ENCODE measurements around the gene ETFB.
A peak's percentile ranks its signal among the peaks of the same experiment; 100 is the strongest.

Gene ETFB

DNA sequence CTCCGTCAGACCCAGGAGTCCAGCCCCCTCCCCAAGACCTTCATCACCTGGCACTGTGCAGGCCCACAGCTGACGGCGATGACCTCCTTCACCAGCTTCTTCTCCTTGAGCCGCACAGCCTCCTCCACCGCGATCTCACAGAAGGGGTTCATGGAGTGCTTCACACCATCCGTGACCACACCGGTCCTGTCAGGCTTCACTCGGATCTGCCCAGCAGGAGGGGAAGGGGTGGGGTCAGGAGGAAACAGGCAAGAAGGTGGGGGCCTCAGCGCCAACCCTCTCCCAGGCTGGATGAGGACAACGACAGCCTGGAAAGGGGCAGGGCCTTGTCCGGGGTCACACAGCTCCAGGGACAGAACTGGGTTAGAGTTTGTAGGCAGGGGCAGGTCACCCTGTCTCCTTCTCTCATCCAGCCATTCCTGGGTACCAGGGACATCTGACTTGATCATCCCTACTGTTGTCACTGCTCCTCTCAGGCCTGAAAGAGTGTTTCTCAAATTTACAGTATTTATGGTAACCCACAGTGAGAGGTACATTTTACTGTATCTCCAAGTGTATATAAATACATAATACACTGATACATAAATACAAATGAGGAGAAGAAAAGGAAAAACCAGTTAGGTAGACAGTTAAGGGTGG is 12.0 kb downstream of the ETFB start:
- no peak for DNase-seq (ENCODE audit: insufficient read length, low spot score)
- FAIRE-seq: no peak

DNA sequence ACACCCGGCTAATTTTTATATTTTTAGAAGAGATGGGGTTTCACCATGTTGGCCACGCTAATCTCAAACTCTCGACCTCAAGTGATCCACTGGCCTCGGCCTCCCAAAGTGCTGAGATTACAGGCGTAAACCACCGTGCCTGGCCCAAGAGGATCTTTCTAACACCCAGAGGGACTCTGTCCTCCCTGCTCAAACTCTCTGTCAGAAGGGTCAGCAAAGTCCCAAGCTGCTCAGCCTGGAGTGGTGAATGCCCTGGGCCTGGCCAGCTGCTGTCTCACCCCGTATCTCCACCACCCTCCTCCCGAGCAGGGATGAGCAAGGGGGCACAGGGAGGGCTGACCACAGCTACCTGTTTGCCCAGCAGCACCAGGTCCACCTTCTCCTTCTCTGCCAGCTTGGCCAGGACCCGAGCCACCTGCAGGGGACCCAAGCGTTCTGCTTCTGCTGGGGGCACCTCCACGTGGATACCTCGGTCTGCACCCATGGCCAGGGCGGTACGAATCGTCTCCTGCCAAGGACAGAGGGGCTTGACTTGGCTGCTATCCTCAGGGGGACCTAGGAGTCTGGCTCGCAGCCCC is 13.3 kb downstream of the ETFB start:
- no peak for FAIRE-seq
- DNase-seq (ENCODE audit: insufficient read length, low spot score): no peak

DNA sequence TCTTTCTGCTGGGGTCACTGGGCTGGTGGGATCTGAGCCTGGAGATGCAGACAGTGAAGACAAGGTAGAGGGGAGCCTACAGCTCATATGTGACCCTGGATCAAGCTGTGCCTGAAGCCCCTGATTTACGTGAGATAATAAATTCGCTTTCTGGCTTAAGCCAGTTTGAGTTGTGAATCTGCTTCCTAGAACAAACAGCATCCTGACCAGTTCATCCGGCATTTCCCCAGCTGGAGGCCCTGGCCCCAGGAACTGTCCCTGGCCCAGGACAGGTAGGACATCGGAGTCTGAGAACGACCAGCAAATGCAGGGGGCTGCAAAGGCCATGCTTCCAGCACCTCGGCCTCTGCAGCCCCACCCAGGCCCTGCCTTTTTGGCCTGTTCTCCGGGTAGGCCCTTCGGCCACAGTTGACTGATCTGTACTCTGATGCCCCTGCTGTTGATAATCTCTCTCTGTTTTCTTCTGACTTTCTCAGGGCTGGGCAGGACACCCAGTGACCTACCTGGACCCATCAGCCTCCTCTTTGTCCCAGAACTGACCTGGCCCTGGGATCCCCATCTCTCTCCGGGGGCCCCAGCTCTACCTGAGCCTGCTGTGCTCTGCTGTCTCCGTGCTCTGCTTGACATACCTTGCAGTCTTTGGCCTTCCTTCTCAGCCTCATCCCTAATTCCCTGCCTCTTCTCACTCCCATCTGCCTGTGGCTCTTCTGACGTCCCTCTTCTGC is 14.8 kb downstream of the ETFB start:
- FAIRE-seq: no peak
- DNase-seq (ENCODE audit: insufficient read length, low spot score): no peak

DNA sequence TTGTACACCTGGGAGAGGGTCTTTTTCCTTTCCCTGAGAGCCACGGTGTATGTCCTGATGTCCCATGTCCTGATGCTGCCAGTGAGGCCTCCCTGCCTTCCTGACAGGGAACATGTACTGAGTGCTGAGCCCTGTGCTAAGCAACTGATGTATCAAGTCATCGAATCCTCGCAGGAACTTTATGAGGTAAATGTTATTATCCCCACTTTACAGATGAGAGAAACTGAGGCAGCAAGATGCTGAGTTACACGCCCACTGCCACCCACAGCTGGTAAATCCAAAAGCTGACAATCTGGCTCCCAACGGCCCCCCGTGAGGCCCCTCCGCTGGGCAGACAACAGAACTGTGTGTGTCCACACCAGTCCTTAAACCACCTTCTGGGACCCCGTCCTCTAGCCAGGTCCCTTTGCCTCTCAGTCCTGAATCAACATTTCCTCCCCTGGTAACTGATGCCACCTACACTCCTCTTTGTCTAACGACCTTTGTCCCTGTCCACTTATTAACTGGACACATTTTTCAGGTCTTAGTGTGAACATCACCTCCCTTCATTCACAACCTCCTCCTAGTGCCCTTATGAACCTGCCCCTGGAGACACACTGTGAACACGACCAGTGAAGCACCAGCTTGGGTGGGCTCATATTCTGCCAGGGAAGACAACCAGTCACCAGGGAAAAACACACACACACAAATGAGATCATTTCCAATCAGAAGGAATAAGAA is 18.8 kb downstream of the ETFB start:
- DNase-seq (ENCODE audit: insufficient read length, low spot score) (no peak), FAIRE-seq (no peak)

DNA sequence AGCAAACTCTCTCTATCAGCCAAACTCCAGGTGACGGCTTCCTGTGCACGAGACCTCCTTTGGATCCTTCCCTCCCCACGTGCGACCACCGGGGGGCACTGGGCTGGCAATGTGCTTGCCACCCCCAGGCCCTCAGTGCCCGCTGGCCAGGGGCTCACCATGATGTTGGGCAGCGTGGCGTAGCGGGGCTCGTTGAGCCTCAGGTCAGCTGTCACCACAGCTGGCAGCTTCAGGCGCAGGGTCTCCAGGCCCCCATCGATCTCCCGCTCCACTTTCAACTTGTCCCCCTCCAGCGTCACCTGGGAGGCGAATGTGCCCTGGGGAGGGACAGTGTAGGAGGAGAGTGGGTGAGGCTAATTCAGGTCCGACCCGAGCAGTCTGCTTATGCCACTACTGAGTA is 19.4 kb downstream of the ETFB start:
- no peak for FAIRE-seq

DNA sequence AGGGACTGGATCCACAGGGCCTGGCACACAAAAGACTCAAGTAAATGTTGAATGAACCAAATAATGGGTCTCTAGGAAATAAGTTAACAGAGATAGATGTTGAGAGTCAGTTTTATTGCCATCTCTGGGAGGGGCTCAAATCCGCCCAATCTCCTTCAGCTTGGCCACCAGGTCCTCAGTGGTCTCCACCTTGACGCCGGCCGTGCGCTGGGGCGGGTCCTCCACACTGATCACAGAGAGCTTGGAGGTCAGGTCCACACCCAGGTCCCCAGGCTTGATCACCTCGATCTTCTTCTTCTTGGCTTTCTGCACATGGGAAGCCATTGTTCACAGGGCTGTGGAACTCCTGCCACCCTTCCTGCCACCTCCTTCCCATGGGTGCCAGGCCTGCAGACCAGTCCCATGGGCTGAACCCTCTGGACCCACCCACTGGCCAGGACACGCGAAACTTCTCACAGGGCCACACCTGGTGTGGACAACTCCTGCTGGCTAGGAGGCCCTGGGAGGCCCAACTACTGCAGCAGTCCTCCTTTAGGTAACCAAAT is 21.0 kb downstream of the ETFB start:
- no peak for FAIRE-seq
- no peak for DNase-seq (ENCODE audit: insufficient read length, low spot score)

More for the DNA sequence above, 19.4 kb downstream of the ETFB start:
- no peak for DNase-seq (ENCODE audit: insufficient read length, low spot score)

DNA sequence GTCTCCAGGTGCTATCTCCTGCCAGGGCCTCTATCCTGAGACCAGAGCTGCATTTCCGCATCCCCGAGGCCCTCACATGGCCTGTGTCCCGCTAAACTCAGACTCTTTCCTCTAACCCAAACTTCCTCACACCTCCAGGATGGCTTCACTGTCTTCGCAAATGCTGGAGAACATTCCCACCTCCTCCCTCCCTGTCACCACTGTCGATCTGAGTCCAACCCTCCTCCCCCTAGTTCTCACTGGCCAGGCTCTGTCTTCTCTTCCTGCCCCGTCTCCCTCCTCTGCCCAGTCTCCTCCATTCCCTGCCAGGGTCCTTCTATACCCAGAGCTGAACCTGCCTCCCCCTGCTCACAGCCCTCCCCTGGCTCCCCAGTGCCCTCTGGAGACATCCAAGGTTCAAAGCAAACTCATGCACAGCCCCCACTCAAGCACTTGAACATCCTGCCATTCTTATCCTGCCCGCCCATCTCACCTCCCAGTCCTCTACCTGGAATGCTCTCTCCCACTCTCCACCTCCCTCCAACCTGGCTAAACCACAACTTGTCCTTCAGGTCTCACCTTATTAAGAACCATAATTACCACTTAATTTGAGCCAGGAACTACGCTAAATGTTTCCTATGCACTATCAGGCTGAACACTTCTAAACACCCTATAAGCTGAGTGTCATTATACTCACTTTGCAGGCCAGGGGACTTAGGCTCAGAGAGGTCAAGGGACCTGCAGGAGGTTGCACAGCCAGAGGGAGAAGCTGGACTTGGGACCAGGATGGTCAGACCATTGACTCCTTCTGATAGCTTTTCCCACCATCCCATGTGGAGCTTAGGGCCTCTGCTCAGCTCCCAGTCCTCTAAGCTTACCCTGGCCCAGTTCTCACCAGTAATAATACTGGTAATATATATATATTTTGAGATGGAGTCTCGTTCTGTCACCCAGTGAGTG is 23.3 kb downstream of the ETFB start:
- FAIRE-seq (no peak), DNase-seq (ENCODE audit: insufficient read length, low spot score) (no peak)

DNA sequence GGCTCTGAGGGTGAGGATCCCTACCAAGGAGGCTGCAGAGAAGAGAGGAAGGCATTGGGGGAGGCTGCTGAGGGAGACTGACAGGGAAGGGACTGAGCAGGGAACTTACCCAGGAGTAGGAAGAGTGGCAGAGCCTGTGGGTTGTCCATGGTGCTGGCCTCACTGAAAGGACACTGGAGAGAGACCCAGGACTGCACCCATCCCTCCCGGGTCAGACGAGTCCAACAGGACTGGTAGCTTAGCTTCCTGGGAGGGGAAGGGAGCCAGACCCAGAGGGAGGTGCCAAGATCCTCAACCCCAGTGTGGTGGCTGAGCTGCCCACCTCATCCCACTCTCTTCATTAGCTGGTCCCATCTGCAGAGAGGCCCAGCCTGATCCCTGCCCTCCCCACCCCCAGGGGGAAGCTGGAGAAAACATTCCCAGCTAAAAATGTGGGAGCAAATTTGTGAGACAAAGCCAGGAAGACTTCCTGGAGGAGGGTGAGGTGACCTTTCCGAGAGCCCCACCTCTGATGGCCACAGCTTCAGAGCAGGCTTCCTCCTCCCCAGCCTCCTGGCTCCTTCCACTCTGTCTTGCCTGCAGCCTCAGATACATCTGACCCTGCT is 24.1 kb downstream of the ETFB start, which contains the start of gene VSIG10L:
TSS of gene VSIG10L (minus strand) at position 164 of the 605 bp plus-strand sequence. CDS start at position 149, 15 bp downstream.
- FAIRE-seq (no peak), DNase-seq (ENCODE audit: insufficient read length, low spot score) (no peak)

DNA sequence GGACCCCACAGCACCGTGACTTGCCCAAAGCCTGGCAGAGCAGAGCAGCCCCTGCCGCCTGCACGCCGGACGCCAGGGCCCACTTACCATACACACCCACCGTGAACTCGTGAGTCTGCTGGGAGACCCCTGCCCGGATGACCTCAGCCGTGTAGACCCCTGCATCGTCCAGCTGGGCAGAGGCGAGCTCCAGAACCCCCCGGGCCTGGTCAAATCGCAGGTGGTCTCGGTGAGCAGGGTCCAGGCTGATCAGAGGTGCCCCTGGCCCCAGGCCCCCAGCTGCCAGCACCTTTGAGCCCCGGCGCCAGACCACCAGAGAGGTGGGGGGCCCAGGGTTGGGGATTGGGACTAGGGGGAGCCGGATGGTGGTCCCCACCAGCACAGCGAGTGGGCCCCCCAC is 25.1 kb downstream of the ETFB start:
- no peak for DNase-seq (ENCODE audit: insufficient read length, low spot score)
- FAIRE-seq: no peak

DNA sequence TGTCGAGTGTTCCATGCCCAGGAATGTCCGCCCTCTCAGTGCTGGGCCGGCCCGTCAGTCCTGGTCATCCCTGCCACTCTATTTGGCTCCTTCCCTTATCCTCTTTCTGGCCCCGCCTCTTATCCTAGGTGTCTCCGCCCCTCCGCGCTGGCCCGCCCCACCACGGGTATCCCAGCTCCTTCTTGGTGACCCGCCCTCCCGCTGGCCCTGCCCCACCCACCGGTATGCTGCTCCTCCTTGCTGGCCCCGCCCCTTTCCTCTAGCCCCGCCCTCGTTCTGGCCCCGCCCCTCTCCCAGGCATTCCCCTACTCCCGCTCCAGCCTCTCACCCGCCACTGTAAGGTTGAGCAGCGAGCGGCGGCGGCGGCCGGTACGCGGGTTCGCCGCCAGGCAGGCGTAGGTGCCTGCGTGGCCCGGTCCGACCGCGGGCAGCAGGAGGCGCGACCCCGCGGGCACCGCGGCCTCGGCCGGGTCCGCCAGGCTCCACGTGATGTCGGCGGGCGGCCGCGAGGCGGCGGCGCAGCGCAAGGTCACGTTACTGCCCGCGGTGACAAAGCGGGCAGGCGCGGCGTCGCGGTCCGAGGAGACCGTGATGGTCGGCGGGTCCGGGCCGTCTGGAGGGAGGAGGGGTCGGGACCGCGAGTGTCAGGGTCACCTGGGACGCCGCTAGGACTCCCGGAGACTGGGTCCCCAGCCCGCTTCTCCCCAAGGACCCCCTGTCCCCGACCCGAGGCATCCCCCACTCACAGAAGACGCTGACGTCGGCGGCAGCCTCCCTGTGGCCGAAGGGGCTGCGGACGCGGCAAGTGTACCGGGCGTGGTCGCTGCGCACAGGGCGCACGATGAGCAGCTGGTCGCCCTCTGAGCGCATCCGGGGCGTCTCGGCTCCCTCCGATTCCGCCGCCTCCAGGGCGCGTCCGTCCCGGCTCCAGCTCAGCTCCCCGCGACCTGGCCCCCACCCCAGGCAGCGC is 26.2 kb downstream of the ETFB start:
- FAIRE-seq (peak; percentile 89), DNase-seq (ENCODE audit: insufficient read length, low spot score) (peak; percentile 91)

DNA sequence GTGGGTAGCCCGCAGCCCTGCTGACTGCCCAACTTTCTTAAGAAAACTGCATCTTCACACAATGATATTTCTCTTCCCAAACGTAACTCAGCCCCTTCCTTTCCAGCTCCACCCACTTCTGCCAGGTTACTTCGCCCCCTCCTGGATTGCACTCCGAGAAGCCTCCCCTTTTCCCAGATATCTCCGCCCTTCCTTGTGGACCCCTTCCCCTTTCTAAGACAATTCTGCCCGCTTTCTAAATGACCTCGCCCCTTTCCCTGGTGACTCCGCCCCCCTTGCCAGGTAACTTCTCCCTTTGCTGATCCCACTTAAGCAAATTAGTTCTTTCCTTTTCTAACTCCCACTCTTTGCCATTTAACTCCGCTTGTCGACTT is 26.9 kb downstream of the ETFB start:
- DNase-seq (ENCODE audit: insufficient read length, low spot score) (no peak), FAIRE-seq (no peak)

DNA sequence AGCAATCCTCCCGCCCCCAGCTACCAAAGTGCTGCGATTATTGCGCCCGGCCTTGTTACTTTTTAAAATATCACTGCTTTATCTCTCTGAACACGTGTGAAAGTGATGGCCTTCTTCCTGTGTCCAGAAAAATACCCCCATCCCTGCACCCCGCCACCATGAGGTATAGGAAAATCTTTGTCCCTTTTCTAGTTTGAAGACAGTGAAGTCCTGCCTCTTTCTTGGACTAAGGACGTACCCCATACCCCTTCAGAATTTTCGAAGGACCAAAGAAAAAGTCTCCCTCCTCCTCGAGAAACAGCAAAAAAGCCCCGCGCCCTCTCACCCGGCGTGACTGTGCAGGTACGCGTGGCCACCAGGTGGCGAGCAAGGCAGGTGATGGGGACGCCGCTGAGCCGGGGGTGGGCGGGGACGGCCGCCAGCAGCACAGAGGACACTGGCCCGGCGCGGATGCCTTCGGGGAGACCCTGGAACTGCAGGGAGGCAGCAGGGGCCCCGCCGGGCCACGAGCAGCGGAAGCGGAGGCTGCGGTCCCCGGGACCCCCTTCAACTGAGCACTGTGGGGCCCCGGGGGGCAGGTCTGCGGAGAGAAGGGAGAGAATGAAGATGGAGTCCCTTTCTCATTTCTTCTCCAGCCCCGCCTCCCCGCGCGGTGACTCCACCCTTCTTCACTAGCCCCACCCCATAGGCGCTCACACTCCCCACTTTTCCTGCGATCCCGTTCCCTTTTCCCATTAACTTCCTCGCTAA is 27.4 kb downstream of the ETFB start:
- FAIRE-seq: peak; percentile 88
- DNase-seq (ENCODE audit: insufficient read length, low spot score): peak; percentile 88

DNA sequence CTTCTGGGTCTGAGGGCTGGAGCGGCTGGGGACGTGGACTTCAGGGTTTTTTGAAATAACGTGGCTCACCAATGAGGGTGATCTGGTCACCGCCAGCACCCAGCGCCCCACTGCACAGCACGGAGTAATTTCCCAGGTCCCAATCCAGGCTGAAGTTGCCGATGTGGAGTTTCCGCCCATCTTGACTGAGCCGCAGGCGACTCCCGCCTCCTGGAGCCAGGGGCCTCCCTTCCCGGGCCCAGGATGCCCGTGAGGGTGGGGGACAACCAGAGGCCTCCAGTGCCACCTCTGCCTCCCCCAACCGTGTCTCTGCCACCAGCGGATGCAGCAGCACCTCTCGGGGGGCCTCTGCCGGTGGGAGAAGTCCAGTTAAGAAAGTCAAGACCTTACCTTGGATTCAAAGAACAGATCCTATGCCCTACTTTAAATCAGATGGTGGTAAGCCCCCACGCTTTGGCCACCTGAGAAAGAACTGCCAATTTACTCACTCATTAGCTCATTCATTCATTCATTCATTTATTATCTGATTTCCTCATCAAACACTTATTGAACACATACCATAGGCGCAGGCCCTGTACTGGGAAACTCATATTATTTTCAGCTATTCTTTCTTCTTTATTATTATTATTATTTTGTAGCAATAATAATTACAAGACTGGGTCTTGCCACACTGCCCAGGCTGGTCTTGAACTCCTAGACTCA is 28.2 kb downstream of the ETFB start:
- no peak for DNase-seq (ENCODE audit: insufficient read length, low spot score)
- FAIRE-seq: no peak

DNA sequence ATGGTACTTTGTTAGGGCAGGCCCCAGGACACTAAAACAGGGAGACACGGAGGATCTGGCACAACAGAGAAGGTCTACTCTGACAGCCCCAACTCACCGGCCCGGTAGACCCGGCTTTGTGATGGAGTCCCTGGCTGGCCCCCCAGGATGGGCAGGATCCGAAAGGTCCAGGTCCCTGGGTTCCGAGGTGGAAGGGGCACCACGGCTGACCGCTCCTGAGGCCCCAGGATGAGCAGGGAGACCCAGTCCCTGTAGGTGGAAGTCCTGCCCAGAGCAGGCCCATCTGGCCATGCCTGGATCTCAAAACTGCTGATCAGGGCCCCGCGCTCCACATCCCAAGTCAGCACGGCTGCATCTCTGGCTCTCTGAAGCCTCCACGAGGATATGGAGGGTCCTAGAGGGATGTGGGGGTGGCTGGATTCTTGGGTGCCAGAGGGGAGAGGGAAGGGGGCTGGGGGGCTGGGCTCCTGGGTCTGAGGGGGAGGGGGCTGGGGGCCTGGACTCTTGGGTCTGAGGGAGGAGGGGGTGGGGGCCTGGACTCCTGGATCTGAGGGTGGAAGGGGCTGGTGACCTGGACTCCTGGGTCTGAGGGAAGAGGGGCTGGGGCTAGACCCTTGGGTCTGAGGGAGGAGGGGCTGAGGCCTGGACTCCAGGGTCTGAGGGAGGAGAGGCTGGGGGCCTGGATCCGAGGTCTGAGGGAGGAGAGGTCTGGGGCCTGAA is 28.9 kb downstream of the ETFB start:
- no peak for FAIRE-seq

DNA sequence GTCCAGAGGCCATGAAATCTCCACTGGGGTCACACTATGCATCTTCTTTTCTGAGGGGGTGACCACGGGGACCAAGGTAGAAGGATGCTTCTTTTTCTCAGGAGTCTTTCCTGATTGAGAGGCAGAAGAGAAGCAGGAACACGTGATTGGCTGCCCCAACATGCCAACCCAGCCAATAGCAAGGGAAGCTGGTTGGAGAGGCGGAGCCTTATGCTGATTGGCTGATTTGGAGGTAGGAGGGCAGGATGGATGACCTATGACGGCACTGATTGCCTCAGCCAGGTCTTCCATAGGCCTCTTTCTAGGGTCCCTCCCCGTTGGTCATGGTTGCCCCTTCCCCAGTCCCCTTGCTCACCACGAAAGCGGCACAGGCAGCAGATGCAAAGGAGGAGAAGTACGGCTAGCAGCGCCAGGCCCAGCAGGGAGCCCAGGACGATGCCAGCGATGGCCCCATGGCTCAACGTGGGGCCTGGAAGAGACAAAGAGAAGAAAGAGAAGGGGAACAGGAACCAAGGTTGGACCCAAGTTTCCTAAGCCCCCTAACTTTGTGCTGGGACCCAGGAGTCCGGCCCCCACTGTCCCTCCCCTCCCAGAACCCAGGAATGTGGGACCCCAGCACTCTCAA is 32.2 kb downstream of the ETFB start:
- FAIRE-seq (no peak), DNase-seq (ENCODE audit: insufficient read length, low spot score) (no peak)

More for the DNA sequence above, 28.9 kb downstream of the ETFB start:
- DNase-seq (ENCODE audit: insufficient read length, low spot score): no peak

DNA sequence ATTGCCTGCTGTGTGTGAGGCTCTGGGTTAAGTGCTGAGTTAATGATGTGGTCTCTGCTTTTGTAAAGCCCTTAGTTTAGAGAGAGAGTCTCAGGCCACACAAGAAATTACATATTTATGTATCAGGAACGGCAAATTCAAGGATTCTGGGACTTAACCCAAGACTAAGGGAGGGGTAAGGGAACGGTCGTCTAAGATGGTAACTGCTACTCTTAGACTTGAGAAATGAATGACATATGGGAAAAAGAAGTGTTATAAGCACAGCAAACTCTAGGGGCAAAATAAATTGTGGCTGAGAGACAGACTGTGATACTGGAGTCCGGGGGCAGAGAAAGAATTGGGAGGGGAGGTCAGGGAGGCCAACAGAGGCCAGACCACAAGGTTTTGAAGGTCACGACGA is 34.5 kb downstream of the ETFB start:
- FAIRE-seq (no peak), DNase-seq (ENCODE audit: insufficient read length, low spot score) (no peak)
